GM19438 (cell line): ENCODE data around the gene PSAT1.

ENCODE experiments used
- ATAC-seq: cut with Tn5 transposase; IDR thresholded peaks from one replicate; pipeline ENCODE4 v1.9.1; 2021; ENCODE audit warnings: low read depth; ENCODE audit not compliant: unreplicated experiment

PSAT1 gene

DNA sequence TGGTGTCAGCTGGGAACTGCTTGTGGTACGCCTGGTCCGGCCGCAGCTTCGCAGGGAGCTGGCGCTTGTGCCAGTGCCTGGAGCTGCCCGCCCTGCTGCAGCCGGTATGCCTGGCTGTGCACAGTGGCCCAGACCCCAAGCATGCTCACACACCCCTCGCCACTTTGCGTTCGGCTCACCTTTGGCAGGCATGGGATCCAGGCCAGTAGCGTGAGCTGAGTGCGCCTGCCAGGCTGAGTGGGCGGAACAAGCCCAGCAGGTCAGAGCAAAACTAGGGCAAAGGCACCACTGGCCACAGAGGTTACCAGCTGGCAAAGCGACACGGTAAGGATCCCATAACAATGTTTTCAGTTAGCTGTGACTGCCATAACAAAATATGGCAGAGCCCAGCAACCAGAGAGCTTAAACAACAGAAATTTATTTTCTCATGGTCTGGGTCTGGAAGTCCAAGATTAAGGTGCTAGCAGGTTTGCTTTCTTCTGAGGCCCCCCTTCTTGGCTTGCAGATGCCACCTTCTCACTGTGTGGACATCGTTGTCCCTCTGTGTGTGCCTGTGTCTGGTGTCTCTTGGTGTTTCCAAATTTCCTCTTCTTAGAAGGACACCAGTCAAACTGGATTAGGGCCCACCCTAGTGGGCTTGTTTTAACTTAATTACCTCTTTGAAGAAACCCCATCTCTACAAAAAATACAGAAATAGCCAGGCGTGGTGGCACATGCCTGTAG, 61.6 kb downstream of the PSAT1 start:
- no peak for ATAC-seq

DNA sequence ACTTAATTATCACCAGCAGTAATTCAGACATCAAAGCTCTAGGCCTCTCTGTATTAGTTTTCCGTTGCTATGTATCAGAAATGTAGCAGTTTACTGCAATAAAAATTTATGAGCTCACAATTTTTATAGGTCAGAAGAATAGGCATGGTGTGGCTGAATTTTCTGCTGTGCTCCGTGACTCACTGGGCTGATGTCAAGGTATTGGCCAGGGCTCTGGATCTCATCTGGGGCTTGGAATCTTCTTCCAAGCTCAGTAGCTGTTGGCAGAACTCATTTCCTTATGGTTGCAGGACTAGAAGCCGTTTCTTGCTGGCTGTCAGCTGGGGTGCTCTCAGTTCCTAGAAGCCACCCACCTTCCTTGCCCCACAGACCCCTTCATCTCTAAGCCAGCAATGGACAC, 66.3 kb downstream of the PSAT1 start:
- ATAC-seq, result no peak

DNA sequence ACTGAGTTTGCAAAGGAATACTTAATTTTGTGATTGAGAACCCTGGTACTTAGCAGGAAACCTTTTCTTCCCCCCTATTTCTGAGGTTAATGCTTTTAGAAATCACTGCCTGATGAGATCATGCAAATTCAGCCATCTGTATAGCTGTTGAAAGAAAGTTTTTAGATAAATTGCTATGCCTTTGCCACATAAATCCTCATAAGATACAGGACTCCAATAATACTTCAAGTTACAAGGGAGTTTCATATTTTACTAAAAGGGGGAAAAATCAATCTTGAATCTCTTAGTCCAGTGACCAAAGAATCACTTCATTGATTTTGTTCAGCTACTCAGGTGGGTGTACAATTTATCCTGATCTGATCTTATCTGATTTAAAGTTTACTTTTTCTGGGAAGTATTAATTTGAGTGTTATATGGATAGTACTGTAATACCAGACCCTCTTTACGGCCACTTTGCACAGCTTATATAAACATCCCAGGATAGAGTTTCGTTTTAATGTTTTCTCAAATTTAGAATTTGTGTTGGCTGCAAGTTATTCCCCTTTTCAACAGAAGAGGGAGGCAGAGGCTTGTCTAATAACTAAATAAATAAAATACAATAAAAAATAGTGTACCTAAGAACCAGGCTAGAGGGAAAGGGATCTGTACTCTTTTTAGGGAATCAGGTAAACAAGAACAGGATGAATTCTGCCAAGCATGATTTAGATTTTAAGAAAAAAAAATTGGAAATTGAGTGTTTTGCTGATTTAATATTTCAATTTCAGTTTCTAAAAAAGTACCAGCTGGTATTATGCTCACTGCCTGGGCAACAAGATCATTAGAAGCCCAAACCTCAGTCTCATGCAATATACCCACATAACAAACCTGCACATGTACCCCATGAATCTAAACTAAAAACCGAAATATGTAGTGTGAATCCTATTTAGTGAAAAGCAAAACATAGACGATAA, 69.1 kb downstream of the PSAT1 start:
- no peak for ATAC-seq

DNA sequence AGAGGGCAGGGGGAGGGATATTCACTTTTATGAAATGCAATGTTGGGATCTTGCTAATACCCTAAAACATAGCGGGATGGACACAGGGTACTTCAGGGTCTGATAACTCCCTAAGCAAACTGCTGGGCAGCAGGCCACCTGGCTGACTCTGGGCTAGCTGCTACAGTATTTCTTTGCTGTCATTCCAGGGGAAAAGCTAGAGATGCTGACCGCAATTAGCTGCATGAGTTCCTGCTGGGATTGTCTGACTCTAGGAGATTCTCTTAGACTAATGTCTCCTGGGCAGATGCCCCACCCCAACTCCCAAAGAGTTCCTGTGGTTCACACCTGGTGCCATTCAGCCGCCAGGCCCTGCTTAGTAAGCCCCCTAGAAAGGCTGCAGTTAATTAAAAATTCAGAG, 69.9 kb downstream of the PSAT1 start:
- ATAC-seq, result no peak

DNA sequence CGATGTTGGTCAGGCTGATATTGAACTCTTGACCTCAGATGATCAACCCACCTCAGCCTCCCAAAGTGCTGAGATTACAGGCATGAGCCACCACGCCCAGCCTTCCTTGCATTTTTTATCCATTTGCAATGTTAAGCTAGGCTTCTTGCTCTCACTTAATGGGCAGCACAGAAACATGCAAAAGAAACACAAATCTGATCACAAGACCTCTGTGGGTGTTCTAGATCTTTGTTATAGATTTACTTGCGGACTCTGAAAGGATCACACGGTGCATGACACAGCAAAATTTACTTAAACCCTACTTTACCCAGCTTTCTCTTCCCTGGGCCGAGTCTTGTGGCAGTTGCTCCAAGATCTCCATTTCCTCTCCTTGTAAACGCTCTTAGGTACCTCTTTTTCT, 71.3 kb downstream of the PSAT1 start:
- ATAC-seq, result no peak

DNA sequence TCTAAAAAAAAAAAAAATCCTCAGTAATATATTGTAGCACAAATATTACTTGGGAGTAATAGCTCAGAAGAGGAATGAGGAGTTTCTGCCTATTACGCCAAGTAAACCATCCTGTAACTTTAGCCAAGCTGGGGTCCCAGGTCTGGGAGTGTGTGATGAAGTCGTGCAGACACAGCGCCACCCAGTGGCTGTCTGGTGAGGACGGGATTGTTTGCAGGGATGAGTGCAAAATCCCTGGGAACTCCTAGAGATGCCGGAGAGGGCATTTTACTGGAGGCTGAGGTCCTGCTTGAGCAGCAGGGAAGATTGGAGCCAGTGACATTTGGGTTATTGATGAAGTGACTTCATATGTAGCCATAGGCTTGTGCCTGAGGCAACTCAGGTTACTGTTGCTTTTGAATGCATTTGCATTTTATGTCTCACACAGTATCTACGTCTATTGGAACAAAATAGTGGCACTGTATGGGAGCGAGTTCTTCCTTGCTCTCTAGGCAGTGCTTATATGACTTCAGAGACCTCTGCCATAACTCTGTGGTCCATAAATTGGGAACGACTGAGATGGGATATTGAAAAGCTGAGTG, 72.8 kb downstream of the PSAT1 start:
- ATAC-seq, result peak; percentile 74

DNA sequence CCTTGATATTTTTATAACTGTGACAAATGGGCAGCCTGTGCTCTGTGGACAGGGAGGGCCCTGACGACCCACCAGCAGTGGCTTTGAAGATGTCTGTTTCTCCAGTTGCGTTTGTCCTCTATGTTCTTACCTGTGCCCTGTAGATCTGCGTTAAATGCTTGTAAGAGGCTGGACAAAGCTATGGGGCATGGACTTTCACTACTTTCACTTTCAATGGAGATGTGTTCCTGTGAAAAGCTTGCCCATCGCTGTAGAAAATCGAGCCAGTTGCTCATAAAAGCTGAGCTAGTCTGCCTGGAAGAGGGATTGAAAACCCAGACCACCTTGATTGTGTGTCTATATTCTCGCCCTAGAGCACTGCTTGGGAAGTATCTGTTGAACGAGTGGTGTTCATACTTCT, 74.1 kb downstream of the PSAT1 start:
- ATAC-seq, result no peak

DNA sequence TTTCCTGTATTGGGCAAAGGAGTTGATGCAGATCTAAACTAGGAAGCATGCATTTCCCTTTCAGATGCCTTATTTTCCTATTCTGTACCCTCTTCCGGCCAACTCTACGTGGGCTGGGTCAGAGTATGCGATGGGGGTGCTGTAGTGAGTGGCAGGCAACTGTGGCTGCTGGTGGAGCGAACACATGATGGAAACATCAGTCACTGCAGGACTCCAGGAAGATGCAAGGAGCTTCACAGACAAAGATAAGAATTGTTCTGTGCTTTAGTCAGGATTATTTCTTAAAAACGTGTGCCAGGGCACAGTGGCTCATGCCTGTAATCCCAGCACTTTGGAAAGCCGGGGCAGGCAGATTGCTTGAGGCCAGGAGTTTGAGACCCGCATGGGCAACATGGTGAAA, 75.1 kb downstream of the PSAT1 start:
- ATAC-seq, result no peak
